NCI-H146 (cell line): ENCODE data around the gene C6orf47.

Source experiments
- DNase-seq: peaks from one replicate; lab custom pipeline; 2025; lab: John Stamatoyannopoulos, UW

C6orf47 gene

GRCh38 chr6:31636698-31637596, 23.6 kb downstream of the C6orf47 start:
- no peak for DNase-seq

- no peak for DNase-seq
Measured at GRCh38 chr6:31634969-31635575, 25.5 kb downstream of the C6orf47 start.

GRCh38 chr6:31634131-31634530, 26.4 kb downstream of the C6orf47 start:
- DNase-seq: no peak

GRCh38 chr6:31633447-31633846, 27.1 kb downstream of the C6orf47 start:
- no peak for DNase-seq

- no peak for DNase-seq
Measured at GRCh38 chr6:31632279-31632946, 28.2 kb downstream of the C6orf47 start.

GRCh38 chr6:31631681-31632278, 28.8 kb downstream of the C6orf47 start:
- no peak for DNase-seq

- DNase-seq: no peak
Measured at GRCh38 chr6:31631209-31631608, 29.4 kb downstream of the C6orf47 start.

GRCh38 chr6:31630177-31630934, 30.2 kb downstream of the C6orf47 start:
- DNase-seq: no peak

GRCh38 chr6:31629014-31629413, 31.6 kb downstream of the C6orf47 start:
- no peak for DNase-seq

GRCh38 chr6:31627690-31628287, 32.8 kb downstream of the C6orf47 start:
- no peak for DNase-seq

GRCh38 chr6:31626952-31627351, 33.6 kb downstream of the C6orf47 start:
- DNase-seq: no peak

GRCh38 chr6:31624070-31624469, 36.5 kb downstream of the C6orf47 start:
- DNase-seq: no peak

- no peak for DNase-seq
Measured at GRCh38 chr6:31622684-31623091, 37.9 kb downstream of the C6orf47 start.

- no peak for DNase-seq
Measured at GRCh38 chr6:31621991-31622390, 38.6 kb downstream of the C6orf47 start.

- no peak for DNase-seq
Measured at GRCh38 chr6:31621320-31621939, 39.1 kb downstream of the C6orf47 start.

- DNase-seq: peak; percentile 81
Measured at GRCh38 chr6:31620586-31621319, 39.8 kb downstream of the C6orf47 start, which contains the start of gene PRRC2A. PRRC2A (plus strand) TSS chr6:31620715; CDS start chr6:31622790, 2,075 bp downstream.

GRCh38 chr6:31619805-31620585, 40.6 kb downstream of the C6orf47 start:
- DNase-seq: peak; percentile 99

- DNase-seq: no peak
Measured at GRCh38 chr6:31617010-31617409, 43.6 kb downstream of the C6orf47 start.

GRCh38 chr6:31615748-31616147, 44.8 kb downstream of the C6orf47 start:
- no peak for DNase-seq
